Dedifferentiated amniotic fluid mesenchymal stem cell (primary cell): ENCODE data around the gene HLA-DRB1.
"Not testable (repeated sequence)": the region's sequence is repeated elsewhere in the genome, so short reads cannot be mapped to it uniquely, and the experiment has no call there.

ENCODE experiments used
- DNase-seq: peaks from one replicate; pipeline ENCODE4 v3.0.0-alpha.2; 2016; ENCODE audit errors: extremely low spot score

The HLA-DRB1 gene

DNA sequence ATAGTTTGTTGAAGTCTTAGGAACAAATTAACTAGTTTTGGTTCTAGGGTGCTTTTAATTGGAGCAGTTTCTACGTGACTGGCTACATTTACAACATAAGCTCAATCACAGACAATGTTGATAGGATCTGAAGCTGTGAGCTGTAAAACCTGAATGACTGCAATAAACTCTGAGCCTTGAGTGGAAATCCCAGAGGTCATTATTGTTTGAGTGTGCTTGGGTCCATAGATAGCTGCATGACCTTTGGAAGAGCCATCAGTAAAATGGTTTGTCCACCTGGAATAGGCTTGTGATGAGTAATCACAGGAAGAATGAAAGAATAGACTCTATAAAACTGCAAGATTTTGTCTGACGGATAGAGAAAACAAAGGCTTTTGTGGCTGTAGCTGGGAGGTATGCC, 26.7 kb downstream of the HLA-DRB1 start:
- no peak for DNase-seq

DNA sequence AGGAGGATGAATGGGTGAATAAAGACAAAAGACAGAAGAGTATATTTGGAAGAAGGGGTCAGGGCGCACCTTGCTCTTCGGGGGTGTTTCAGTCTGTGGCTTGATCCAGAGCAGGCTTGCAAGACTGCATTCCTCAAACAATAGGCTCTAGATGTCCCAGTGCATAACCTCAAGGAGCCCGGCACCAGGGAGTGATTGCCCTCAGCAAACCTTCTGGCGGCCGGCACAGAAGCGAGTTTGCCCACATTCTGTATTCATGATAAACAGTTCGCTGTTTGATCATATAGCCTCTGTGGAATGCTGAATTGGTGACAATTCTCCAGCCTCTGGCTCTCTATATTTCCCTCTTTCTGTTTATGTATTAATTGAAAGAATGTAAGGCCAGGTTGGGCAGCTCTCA, 29.9 kb downstream of the HLA-DRB1 start:
- no peak for DNase-seq

DNA sequence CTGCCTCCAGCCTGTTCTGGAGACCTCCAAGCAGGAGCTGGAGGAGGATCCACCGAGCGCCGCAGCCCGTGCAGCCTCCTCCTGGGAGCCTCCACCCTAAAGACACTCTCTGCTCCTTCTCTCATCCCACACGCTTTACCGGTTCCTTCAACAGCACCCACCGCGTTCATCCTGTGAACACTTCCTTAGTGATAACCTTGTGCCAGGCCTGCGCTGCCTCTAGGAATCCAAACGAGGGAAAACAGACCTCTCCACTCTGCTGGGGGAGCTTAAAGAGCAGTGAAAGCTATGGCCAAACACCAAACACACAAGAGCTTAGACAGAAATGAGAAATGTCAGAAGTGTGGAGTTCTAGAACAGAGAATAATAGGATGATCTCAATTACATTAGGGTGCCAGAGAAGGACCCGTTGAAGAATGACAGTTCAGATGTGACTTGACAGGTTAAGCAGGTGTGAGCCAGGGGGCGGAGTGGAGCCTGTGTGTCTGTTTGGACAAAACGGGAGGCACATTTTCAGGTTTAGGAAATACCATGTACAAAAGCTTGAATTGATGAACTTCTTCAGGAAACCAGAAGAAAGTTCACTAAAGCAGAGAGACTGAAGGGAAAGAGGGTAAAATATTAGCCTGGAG, 31.1 kb downstream of the HLA-DRB1 start:
- no peak for DNase-seq

DNA sequence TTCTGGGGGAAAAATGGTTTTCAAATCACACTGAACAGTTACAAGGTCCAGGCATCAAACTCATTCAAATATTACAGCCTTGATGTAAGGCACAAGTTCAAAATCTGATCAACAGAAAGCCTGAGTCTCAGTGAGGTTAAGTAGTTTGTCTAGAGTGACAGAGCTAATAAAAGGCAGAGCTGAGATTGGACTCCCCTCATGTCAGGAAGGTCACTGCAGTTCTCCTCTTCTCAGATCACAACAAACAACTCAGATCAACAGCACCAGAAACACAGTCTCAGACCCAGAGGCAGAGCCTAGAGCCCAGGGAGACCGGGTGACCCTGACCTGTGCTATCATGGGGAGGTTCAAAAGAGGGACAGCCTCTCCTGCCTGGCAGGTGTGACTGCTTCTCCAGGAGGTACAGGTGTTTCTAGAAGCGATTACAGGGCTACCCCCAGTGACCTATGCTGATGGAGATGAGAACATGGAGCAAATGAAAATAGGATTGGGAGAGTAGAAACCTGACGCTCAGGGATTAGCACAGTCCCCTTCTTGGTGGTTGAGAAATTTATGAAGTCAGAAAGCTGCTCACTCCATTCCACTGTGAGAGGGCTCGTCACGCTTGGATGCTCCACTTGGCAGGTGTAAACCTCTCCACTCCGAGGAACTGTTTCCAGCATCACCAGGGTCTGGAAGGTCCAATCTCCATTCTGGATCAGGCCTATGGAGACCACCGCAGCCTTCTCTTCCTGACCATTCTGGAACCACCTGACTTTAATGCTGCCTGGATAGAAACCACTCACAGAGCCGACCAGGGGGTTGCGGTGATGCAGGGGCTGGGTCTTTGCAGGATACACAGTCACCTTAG, 35.3 kb downstream of the HLA-DRB1 start:
- no peak for DNase-seq

DNA sequence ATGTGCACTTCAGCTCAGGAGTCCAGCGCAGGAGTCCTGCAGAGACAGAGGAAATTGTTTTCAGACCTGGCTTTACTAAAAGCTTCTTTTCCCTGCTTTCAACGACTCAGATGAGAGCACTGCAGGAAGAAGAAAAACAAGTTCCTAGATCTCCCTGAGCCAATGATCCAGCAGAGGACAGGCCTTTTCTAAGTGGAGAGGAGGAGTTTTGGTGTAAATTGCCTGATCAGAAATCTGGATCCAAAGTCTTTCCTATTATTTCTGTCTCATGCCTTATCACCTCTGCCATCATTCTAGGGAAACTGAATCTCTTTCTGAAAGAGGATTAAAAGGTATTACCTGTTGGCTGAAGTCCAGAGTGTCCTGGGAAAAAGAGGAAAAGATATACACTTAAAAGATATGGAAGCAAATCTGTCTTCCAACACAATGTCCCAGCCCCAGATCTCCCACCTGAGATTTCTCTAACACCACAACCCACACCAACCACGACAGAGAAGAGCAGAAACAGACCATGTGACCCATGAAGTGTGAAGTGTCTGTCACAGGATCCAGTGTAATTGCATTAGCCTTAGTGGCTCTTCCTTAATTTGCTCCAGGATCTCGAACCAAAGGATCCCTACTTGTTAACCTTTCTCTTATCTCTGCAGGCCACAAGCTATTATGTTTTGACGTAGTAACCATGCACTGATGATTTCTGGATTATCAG, 36.5 kb downstream of the HLA-DRB1 start:
- DNase-seq = no peak

DNA sequence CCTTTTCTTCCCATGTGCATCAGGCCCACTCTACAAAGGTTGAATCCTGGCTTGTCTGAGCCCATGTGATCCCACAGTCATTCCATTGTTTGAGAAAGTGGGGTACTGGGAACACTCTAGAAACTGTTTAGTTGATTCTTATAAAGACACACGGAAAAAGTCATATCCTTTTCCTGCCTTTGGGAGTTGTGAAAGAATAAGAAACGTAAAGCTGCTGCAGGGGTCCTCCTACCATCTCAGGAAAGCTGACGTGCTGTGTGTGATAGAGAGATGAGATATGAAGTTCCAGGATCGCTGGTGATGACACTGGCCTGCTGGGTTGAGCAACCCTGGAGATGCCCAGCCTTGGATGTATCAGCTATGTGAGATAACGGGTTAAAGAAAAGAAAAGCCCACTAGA, 38.2 kb downstream of the HLA-DRB1 start:
- no peak for DNase-seq

DNA sequence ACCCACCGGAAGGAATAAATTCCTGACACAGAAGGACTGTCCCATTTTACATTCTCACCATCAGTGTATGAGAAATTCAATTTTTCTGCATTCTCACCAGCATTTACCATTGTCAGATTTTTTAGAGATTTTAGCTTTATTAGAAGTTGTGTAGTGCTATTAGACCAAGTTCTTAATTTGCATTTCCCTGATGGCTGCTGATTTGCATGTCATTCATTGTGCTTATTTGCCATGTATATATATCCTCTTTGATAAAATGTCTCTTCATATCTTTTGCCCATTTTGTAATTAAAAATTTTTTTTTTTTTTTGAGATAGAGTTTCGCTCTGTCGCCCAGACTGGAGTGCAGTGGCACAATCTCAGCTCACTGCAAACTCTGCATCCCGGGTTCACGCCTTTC, 49.8 kb downstream of the HLA-DRB1 start:
- DNase-seq = no peak

DNA sequence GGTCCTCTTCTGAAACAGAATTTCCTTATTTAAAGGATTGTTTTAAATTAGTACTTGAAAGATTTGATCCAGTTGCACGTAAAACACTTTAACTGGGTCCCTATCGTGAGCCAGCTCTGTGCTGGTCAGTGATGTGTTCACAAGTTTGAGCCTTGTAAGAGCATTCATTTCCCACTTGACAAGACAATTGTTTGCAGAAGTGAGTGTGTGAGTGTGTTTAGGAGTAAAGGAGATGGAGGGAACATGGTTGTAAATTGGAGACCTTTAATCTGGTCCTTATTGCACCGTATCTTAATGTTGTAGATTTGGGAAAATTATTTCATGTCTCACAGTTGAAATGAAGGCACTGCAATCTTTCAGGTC, 59.2 kb downstream of the HLA-DRB1 start:
- DNase-seq = not testable (repeated sequence)

DNA sequence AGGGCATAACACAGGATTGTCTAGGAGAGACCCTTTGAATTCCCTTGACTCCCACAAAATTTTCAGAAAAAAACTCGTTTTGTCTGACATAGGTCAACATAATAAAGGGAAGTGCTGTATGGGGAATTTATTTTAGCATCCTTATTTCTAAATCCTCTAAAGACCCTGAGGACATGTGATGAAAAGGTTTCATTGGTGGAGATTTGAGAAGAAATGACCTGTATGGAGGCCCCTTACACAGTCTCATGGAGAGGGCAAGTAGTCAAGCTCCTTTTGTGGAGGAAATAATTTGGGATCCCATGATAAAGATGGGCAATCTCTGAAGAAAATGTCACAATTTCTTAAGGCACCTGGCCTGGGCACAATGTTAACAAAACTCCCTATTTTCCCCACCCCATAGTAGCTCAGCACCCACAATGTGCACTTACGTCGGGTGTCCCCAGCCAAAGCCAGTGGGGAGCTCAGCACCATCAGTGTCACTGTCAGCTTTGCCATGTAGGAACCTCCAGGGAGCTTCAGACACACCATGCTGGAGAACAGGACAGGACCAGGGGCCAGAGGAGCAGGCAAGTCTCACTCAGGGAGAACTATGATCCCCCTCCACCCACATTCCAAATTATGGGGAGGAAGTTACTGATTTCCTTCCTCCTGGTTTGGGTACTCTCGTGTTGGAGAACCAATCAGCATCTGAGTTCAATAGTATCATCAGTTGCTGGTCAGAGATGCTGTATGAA, 59.8 kb downstream of the HLA-DRB1 start, which contains the start of gene HLA-DRB5:
Gene HLA-DRB5 (minus strand): TSS at position 591 of the 734 bp plus-strand sequence. CDS start 63 bp downstream, at position 528.
- no peak for DNase-seq
